Kasumi-1 (cell line): ENCODE data around the gene TP53AIP1.

Source experiments
- DNase-seq, 2 experiments: peaks; one replicate each; lab custom pipeline; 2025; lab: John Stamatoyannopoulos, UW

TP53AIP1 gene

GRCh38 chr11:128889657-128890213, 52.9 kb downstream of the TP53AIP1 start:
- DNase-seq: no peak

GRCh38 chr11:128888034-128888985, 54.4 kb downstream of the TP53AIP1 start:
- DNase-seq: no peak

DNA sequence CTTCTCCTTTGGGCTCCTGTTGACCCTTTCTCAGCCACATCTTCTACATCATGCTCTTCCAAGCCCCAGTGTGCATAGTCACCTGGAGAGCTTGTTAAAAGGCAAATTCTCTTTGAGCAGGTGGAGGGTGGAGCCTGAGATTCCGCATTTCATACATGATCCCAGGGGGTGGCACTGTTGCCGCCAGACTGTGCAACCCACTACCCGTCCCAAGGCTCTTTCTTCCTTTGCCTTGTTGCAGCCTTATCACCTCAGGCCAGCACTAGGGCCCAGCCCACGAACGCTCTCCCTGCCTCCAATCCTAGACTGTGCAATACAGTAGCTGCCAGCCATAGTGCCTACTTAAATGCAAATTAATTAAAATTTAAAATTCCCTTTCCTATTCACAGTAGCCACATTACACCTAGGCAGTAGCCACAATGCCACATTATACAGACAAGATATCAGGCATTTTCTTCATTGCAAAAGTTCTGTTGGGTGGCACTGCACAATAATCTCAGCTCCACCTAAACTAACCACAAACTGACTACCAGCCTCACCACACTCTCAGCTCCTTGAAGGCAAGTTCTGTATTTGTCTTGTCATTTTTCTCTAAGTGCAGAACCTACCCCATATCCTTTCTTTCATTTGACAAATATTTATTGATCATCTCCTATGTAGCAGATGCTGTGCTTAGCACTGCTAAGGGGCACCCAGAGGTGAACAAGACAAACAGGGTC, 56.1 kb downstream of the TP53AIP1 start:
- DNase-seq: peak; percentile 53 to 69
